ENCODE data around the gene DAP3. TPM values are rescaled to one million over a fixed set of nuclear protein-coding genes. Genes with fewer than 3 reads are reported as not detected.
A peak's percentile ranks its signal among the peaks of the same experiment; 100 is the strongest.

DAP3 gene
- total RNA-seq, 1 experiment from 2014 or later: 165 TPM

GRCh38 chr1:155691992-155692528 lies 3.2 kb downstream of the DAP3 start:
- Mint-ChIP-seq H3K27ac (ENCODE audit: unreplicated experiment) (no peak overlapping the region), H3K27me3 (ENCODE audit: insufficient read depth, unreplicated experiment) (no peaks in the 10 kb centered on the region), H3K9me3 (ENCODE audit: unreplicated experiment) (peaks cover 15% of the 10 kb centered on the region), H3K4me3 (ENCODE audit: unreplicated experiment) (peak overlapping the region; percentile 98), H3K4me1 (ENCODE audit: low read depth, unreplicated experiment) (peaks cover 7% of the 10 kb centered on the region), H3K36me3 (ENCODE audit: insufficient read depth, unreplicated experiment) (peaks cover 85% of the 10 kb centered on the region)
- DNase-seq: no peak
- Histone ChIP-seq H3K4me3 (ENCODE audit: low read depth, low read length) (no peak overlapping the region), H3K4me1 (peaks cover 7% of the 10 kb centered on the region), H3K9me3 (peaks cover 32% of the 10 kb centered on the region), H3K27me3 (replicated peaks; ENCODE audit: control insufficient read depth, insufficient read depth, low read length) (no peaks in the 10 kb centered on the region), H3K36me3 (ENCODE audit: control insufficient read depth, insufficient read depth, low read length) (peaks cover 2% of the 10 kb centered on the region; the same call in 1 of the 2 replicates)
- intact Hi-C loops (cut with micrococcal nuclease; ENCODE audit: unreplicated experiment): no loop called here
- TF ChIP-seq CTCF (IDR thresholded peaks at IDR 0.05; ENCODE audit: insufficient read depth in 1 of 2, low read depth in 1 of 2, low read length in 1 of 2, severe bottlenecking in 1 of 2, unreplicated experiment in 1 of 2): no peak
- CTCF ChIA-PET: no interaction called here
- BruUV-seq (replicated peaks): no TSS peak
- POLR2A ChIA-PET: no interaction called here

GRCh38 chr1:155694167-155694566 lies 5.3 kb downstream of the DAP3 start:
- Mint-ChIP-seq H3K9me3 (ENCODE audit: unreplicated experiment) (peaks cover 20% of the 10 kb centered on the region), H3K36me3 (ENCODE audit: insufficient read depth, unreplicated experiment) (peaks cover 88% of the 10 kb centered on the region), H3K27me3 (ENCODE audit: insufficient read depth, unreplicated experiment) (no peaks in the 10 kb centered on the region), H3K4me3 (ENCODE audit: unreplicated experiment) (no peak overlapping the region), H3K27ac (ENCODE audit: unreplicated experiment) (no peak overlapping the region), H3K4me1 (ENCODE audit: low read depth, unreplicated experiment) (peaks cover 26% of the 10 kb centered on the region)
- no TSS peak for BruUV-seq (replicated peaks)
- H3K27me3 ChIP-seq (replicated peaks; ENCODE audit: control insufficient read depth, insufficient read depth, low read length): no peaks in the 10 kb centered on the region
- CTCF ChIA-PET: no interaction called here
- peaks cover 22% of the 10 kb centered on the region for H3K4me1 ChIP-seq
- intact Hi-C loops (cut with micrococcal nuclease; ENCODE audit: unreplicated experiment): no loop called here
- POLR2A ChIA-PET: no interaction called here
- DNase-seq: no peak
- H3K4me3 ChIP-seq (ENCODE audit: low read depth, low read length): no peak overlapping the region
- H3K9me3 ChIP-seq: peaks cover 40% of the 10 kb centered on the region
- no peak for TF ChIP-seq CTCF (IDR thresholded peaks at IDR 0.05; ENCODE audit: insufficient read depth in 1 of 2, low read depth in 1 of 2, low read length in 1 of 2, severe bottlenecking in 1 of 2, unreplicated experiment in 1 of 2)
- peaks cover 2% of the 10 kb centered on the region; the same call in 1 of the 2 replicates for H3K36me3 ChIP-seq (ENCODE audit: control insufficient read depth, insufficient read depth, low read length)

GRCh38 chr1:155695072-155695471 lies 6.2 kb downstream of the DAP3 start:
- CTCF ChIA-PET: no interaction called here
- Mint-ChIP-seq H3K4me3 (ENCODE audit: unreplicated experiment) (no peak overlapping the region), H3K27ac (ENCODE audit: unreplicated experiment) (no peak overlapping the region), H3K27me3 (ENCODE audit: insufficient read depth, unreplicated experiment) (no peaks in the 10 kb centered on the region), H3K4me1 (ENCODE audit: low read depth, unreplicated experiment) (peaks cover 26% of the 10 kb centered on the region), H3K36me3 (ENCODE audit: insufficient read depth, unreplicated experiment) (peaks cover 88% of the 10 kb centered on the region), H3K9me3 (ENCODE audit: unreplicated experiment) (peaks cover 20% of the 10 kb centered on the region)
- DNase-seq: no peak
- peaks cover 28% of the 10 kb centered on the region for H3K4me1 ChIP-seq
- peaks cover 40% of the 10 kb centered on the region for H3K9me3 ChIP-seq
- H3K27me3 ChIP-seq (replicated peaks; ENCODE audit: control insufficient read depth, insufficient read depth, low read length): no peaks in the 10 kb centered on the region
- no peak overlapping the region for H3K4me3 ChIP-seq (ENCODE audit: low read depth, low read length)
- H3K36me3 ChIP-seq (ENCODE audit: control insufficient read depth, insufficient read depth, low read length): peaks cover 2% of the 10 kb centered on the region; the same call in 1 of the 2 replicates
- POLR2A ChIA-PET: no interaction called here
- no TSS peak for BruUV-seq (replicated peaks)
- no peak for TF ChIP-seq CTCF (IDR thresholded peaks at IDR 0.05; ENCODE audit: insufficient read depth in 1 of 2, low read depth in 1 of 2, low read length in 1 of 2, severe bottlenecking in 1 of 2, unreplicated experiment in 1 of 2)
- intact Hi-C loops (cut with micrococcal nuclease; ENCODE audit: unreplicated experiment): no loop called here
